Measurements from ENCODE around the gene NARS2.

DNA sequence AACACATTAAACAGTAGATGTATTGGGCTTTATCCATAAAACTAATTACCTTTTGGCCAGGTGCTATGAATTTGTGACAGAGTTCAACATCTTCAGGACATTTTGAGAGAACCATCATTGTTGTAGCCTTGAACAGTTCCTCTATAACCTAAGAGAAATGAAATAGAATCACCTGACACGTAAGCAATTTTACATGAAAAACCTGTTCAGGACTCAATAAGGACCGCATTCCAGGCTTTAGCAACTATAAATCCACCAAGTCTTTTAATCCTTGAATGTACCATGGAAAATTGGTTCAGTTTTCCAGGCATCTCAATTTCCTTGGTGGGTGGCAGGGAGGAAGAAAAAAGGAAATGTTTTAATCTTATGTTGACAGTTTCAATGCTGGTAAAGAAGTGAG lies 96.1 kb downstream of the NARS2 start:
- no peak for TF ChIP-seq CTCF (IDR thresholded peaks at IDR 0.05)
- no peak for TF ChIP-seq POLR2AphosphoS5 (IDR thresholded peaks at IDR 0.05)
- no peak for TF ChIP-seq POLR2A (IDR thresholded peaks at IDR 0.05)
